GM18499 (cell line): ENCODE measurements around the gene DTD1.
"Not testable (repeated sequence)": the region's sequence is repeated elsewhere in the genome, so short reads cannot be mapped to it uniquely, and the experiment has no call there.

ENCODE experiments used
- ATAC-seq: cut with Tn5 transposase; IDR thresholded peaks from one replicate; pipeline ENCODE4 v1.9.1; 2021; ENCODE audit warnings: moderate number of reproducible peaks; ENCODE audit not compliant: insufficient read depth, unreplicated experiment

DTD1 gene

GRCh38 chr20:18780385-18781130, 192.7 kb downstream of the DTD1 start:
- ATAC-seq: no peak

GRCh38 chr20:18781509-18781908, 193.7 kb downstream of the DTD1 start:
- no peak for ATAC-seq

DNA sequence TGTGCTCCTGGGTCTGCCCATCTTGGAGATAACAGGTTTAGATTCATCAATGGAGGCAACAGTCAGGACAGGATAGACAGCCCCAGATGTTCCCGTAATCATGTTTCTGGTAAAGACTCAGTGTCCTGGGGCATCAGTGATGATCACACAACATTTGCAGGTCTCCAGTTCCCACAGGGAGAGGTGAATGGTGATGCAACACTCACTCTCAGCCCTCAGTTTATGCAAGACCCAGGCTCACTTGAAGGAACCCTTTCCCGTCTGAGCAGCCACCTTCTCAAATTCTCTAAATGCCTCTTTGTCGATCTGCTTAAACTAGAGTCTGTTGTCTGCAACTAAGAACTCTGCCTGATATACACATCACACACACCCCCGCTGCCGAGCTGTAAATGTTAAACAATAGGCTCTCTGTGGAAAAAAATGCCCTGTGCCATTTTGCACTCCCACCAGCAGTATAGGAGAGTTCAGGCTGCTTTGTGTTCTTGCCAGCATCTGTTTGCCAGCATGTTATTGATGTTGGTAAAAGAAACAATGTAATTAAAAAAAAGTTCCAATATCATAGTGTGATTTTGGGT, 195.6 kb downstream of the DTD1 start:
- ATAC-seq: no peak

DNA sequence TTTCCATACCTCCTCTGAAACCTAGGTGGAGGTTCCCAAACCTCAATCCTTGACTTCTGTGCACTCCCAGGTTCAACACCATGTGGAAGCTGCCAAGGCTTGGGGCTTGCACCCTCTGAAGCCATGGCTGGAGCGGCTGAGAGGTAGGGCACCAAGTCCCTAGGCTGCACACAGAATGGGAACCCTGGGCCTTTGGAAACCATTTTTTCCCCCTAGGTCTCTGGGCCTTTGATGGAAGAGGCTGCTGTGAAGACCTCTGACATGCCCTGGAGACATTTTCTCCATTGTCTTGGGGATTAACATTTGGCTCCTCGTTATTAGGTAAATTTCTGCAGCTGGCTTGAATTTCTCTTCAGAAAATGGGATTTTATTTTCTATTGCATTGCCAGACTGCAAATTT, 199.2 kb downstream of the DTD1 start:
- not testable (repeated sequence) for ATAC-seq

DNA sequence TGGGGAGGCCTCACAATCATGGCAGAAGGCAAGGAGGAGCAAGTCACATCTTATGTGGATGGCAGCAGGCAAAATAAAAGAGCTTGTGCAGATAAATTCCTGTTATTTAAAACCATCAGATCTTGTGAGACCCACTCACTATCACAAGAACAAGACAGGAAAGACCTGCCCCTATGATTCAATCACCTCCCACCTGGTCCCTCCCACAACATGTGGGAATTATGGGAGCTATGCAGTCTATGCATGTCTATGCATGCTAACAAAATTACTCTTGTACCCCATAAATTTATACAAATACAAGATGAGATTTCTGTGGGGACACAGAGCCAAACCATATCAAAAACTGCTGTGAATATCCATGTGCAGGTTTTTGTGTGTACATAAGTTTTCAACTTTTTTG, 200.2 kb downstream of the DTD1 start:
- ATAC-seq: no peak

DNA sequence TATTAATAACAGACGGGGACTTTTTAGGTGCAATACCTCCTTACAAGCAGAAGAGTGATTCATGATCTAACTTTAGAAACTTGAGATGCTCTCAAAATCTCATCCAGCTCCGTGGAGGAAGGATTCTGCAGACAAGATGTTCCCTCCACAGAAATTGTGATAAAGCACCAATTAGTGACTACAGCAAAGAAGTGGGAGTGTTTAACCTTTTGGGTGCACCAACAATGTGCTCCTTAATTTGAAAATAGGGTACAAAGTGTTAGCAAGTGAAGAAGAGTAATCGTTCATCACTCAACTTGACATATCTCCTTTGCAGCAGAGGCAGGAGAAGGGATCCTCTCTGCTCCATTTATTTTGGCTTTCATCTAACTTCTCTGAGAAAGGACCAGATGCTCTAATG, 202.9 kb downstream of the DTD1 start:
- no peak for ATAC-seq

DNA sequence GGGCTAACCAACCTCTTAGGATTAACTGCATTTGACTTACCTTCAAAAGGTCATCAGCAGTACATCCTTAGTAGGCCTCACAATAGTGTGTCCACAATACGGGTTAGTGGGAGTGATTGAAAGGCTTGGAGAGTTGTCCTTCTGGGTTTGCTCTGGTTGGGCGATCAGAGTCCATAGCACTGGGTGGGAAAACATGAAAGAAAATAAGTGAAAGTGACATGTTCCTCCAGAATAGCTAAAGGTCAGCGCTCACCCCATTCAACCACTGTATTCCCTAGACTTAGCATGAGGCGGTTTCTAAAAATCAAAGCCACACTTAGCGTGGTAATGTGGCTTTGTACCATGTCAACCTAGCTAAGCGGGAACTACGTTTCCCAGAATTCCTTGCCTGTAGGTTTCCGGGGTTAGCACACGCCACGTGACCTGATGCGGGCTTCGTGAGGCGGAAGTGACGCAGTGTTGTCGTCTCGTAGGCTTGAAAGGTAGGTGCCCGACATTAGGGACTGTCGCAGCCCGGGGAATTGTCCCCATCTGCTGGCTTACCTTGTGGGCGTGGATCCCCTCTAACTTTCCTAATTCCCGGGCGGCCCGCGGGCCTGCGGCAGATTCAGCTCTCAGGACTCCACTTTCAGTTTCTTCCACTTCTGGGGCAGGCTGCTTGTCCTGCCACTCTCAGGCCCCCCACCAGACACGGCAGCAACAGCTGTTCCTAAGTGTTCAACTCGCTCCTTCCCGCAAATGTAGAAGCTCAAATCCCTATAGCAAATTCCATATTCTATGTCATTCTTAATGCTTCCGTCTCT, 206.0 kb downstream of the DTD1 start:
- peak; percentile 87 for ATAC-seq

- ATAC-seq: no peak
Observed at GRCh38 chr20:18794428-18794787, 206.6 kb downstream of the DTD1 start.

- no peak for ATAC-seq
Observed at GRCh38 chr20:18795366-18795765, 207.5 kb downstream of the DTD1 start.

- no peak for ATAC-seq
Observed at GRCh38 chr20:18796282-18796833, 208.5 kb downstream of the DTD1 start.

- ATAC-seq: no peak
Observed at GRCh38 chr20:18801516-18801915, 213.7 kb downstream of the DTD1 start.

DNA sequence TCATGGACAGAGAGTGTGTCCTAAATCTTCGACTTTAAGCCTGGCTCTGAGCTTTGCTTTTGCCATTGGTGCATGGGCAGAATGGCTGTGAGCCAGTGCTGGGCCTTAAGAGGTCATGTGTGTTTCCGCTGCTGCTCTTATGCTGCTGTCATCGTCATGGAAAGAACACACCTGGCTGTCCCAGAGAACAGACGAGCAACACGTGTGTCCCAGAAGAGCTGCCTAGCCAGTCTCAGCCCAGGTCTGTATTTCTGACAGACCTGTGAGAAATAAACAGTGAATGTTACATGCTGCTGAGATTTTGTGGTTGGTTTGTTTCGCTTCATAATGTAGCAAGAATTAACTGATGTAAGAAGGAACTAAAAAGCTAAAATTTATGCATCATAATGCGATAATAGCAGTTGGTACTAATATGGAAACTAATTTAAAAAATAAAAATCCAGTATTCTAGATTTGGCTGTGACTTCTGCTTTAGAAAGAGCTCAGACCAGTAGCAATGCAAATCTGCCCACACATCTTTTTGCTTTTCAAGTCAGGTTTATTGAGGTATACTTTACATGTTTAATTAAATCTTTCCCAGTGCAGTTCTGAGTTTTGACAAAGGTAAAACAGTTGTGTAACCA, 214.3 kb downstream of the DTD1 start:
- ATAC-seq: peak; percentile 58

DNA sequence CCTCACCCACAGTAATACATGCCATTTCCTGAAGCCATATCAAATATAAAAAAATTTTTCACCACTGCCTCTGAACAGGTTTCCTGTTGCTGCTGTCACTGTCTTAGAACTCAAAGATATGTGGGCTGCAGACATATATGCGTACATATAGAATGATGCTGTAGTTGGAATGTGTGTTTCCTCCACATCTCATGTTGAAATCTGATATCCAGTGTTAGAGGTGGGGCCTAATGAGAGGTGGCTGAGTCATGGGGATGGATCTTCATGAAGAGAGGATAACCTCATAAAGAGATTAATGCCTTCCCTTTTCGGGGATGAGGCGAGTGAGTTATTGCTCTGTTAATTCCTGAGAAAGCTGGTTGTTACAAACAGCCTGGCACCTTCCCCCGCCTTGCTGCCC, 218.0 kb downstream of the DTD1 start:
- no peak for ATAC-seq

GRCh38 chr20:18808712-18809111, 220.9 kb downstream of the DTD1 start:
- no peak for ATAC-seq

DNA sequence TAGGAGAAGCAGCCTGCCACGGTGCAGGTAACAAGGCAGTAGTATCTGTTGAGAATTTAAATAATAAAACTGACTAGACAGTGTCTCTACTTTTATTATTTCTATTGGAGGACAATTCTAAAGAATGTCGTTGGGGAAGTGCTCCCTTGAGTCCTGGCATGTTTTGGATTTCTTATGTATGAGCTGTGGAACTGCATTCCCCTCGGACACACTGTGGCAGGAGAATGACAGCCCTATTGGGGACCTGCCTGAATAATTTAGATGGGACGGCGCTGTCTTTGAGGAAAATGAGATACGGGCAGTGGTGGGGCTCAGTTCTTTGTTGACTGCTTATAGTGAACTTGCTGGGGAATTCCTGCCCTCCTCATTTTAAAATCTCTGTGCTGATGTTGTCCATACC, 223.3 kb downstream of the DTD1 start:
- ATAC-seq: no peak

DNA sequence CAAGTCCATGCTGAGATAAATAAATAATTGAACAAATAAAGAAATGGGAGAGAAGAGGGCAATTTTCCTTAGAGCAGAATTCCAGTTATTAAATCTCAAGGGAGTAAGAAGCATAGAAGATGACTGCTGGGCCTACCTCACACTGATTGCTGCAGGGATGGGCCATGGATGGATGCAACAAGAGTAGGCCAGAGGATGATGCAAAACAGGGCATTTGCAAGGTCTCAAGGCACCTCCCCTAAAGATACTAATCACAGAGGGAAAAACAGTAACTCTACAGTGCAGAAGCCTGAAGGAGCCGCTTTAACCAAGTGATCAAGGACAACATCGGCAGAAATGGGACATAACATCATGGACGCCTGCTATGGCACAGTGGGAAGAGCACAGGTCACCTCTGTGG, 224.1 kb downstream of the DTD1 start:
- no peak for ATAC-seq

GRCh38 chr20:18813483-18813882, 225.6 kb downstream of the DTD1 start, which contains the start of gene SCP2D1:
Gene SCP2D1, plus strand, starts transcription at chr20:18813783. Its CDS starts 33 bp downstream, at chr20:18813816.
- ATAC-seq: no peak

DNA sequence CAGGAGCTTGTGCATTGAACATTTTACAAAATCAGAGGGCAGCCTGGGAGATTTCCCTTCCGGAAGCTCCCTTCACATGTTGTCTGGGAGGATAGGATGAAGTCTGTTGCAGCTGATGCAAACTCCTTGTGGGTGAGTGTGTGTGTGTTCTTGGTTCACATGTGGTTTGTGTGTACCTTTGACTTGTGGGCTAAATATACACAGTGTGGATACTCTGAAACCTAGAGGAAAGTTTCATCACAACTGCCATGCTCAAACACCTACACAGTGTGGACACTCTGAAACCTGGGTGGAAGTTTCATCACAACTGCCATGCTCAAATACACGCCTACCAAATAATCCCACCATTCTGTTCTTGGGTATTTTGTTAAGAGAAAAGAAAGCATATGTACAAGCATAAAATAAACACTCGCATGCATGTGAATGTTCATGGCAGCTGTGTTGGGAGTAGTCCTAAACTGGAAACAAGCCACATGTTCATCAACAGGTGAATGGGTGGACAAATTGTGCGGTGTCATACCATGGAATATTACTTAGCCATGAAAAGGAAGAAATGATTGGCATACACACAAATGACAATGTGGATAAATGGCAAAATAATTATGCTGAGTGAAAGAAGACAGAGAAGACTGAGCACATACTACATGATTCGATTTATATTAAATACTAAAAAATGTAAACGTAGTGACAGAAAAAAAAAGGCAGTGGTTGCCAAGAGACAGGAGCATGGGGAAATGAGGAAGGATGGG, 227.5 kb downstream of the DTD1 start:
- ATAC-seq: no peak
